NCI-H146 treated with DMSO at 0.1 percent for 48 hours (cell line): ENCODE results near the gene RBM22.

Experiments used
- DNase-seq: peaks from one replicate; lab custom pipeline; 2025; ENCODE audit not compliant: unreplicated experiment; lab: John Stamatoyannopoulos, UW

Gene RBM22

DNA sequence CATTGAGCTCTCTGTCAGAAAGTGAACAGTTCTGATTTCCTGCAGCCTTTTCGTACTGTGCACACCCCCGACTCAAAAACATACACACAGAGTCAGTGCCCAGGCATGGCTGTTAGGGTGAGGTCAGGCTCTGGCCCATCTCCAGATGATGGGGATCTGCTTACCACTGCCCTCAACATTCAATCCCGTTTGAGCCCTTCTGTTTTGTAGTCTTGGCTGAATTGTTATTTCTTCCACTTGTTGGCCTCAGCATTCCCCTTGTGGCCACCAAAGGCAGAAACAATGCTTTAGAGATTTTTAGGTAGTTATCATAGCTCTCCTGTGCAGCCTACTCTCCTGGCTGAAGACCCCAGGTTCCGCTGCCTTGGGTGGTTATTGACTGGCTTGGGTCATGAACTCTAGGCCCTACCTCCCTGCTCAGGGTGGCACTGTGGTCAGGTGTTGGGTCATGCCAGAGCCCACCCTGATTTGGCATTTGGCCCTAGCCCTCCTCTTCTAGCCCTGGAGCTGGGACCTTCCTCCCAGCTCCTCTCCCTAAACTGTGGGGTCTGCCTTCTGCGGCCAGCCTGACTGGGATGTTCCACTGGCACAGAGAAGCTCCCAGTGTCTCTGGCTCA is 47.6 kb downstream of the RBM22 start:
- no peak for DNase-seq

DNA sequence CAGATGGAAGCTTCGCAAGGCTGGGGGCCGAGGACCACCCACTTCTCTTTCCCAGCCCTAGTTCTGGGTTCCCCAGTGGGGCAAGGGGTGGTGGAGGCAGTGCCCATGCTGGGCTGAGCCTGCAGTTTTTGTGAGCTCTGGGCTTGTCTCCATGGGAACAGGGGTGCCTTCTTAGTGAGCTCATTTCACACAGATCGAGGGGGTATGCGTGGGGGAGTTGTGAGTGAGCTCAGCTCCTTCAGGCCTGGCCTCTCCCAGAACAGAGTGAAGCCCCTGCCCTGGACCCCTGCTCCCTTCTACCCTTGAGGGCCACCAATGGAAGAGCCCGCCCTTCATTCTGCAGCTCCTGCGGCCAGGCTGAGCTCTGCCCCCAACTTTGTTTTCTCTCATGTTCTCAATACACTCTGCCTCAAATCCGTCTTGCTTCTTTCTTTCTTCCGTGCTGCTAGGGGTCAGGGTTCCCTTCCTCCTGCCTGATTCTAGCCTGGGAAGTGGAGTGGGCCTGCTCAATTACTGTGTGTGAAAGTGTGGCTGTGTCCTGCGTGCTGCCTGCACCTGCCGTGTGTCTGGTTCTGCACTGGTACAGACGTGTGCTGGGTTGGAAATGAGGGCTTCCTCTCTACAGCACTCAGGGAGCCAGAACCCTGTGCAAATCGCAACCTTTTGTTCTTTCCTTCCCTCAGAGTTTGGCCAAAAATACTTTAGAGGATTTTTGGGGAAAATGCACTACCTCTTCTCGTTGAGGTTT is 48.8 kb downstream of the RBM22 start:
- DNase-seq: no peak

DNA sequence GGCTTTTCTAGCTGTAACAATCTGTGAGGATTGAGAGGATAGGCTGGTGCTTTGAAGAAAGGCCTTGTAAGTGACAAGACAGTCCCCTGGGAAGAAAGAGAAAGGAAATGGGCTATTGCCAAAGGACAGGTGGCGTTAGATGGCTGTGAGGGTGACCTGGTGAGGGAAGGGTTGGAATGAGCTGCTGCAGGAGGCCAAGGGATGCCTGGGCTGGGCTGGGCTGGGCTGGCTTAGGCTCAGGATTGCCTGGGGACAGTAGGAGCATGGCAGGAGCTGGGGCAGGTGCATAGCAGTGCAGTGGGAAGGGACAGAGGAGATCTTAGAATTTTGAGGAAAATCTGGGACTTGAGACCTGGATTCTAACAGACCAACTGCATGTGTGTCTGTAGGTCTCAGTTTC is 49.5 kb downstream of the RBM22 start:
- DNase-seq: no peak

DNA sequence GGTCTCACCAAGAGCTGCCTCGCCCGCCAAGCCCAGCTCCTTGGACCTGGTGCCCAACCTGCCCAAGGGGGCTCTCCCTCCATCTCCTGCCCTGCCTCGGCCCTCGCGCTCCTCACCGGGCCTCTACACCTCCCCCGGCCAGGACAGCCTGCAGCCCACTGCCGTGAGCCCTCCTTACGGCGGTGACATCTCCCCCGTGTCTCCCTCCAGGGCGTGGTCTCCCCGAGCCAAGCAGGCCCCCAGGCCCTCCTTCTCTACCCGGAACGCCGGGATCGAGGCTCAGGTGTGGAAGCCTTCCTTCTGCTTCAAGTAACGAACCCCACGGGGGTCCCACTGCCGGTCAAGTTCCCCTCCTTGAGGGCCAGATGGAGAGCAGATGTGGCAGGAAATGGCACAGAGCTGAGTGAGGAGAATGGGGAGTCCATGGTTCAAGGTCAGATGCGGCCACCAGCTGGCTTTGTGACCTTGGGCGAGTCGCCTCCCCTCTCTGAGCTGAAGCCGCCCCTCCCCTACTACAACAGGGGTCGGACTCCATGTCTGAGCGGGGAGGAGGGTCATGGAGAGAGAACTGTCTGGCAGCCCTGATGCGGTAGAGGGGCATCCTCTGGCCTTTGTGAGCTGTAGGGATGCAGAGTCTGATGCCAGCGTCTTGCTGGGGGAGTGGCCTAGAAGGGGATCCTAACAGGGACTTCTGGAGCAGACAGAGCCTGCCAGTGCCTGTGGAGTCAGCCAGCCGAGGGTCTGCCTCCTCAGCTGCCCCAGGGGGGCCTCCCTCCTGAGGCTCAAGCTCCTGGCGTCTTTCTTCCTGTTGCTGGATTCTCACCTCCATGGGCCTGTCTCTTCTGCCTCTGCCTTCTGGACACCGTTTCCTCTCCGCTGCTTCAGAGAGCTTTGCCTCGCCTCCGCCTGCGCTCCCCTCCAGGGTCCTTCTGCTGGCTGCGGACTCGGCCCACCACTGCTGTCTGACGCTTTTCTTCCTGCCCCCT is 50.5 kb downstream of the RBM22 start:
- DNase-seq: no peak

DNA sequence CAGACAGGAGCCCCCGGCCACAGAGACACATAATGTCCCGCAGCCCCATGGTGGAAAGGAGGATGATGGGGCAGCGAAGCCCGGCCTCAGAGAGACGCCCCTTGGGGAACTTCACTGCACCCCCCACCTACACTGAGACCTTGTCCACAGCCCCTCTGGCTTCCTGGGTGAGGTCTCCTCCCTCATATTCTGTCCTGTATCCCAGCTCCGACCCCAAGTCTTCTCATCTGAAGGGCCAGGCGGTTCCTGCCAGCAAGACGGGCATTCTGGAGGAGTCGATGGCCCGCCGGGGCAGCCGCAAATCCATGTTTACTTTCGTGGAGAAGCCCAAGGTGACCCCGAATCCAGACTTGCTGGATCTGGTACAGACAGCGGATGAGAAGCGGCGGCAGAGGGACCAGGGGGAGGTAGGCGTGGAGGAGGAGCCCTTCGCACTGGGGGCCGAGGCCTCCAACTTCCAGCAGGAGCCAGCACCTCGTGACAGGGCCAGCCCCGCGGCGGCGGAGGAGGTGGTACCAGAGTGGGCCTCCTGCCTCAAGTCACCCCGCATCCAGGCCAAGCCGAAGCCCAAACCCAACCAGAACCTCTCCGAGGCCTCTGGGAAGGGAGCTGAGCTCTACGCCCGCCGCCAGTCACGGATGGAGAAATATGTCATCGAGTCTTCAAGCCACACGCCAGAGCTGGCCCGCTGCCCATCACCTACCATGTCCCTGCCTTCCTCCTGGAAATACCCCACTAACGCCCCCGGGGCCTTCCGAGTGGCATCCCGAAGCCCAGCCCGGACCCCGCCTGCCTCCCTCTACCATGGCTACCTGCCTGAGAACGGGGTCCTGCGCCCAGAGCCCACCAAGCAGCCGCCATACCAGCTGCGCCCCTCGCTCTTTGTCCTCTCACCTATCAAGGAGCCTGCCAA is 51.5 kb downstream of the RBM22 start:
- DNase-seq: no peak

DNA sequence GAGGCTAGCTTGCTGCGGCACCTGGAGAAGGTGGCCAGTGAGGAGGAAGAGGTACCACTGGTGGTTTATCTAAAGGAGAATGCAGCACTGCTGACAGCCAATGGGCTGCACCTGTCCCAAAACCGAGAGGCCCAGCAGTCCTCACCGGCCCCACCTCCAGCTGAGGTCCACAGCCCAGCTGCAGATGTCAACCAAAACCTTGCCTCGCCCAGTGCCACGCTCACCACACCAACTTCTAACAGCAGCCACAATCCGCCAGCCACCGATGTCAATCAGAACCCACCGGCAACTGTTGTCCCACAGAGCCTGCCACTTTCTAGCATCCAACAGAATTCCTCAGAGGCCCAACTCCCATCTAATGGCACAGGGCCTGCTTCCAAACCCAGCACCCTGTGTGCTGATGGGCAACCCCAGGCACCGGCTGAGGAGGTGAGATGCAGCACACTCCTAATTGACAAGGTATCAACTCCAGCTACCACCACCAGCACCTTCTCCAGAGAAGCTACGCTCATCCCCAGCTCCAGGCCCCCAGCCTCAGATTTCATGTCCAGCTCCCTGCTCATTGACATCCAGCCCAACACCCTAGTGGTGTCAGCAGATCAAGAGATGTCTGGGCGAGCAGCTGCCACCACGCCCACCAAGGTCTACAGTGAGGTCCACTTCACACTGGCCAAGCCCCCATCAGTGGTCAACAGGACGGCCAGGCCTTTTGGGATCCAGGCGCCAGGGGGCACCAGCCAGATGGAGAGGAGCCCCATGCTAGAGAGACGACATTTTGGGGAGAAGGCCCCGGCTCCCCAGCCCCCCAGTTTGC is 52.4 kb downstream of the RBM22 start:
- DNase-seq: no peak

DNA sequence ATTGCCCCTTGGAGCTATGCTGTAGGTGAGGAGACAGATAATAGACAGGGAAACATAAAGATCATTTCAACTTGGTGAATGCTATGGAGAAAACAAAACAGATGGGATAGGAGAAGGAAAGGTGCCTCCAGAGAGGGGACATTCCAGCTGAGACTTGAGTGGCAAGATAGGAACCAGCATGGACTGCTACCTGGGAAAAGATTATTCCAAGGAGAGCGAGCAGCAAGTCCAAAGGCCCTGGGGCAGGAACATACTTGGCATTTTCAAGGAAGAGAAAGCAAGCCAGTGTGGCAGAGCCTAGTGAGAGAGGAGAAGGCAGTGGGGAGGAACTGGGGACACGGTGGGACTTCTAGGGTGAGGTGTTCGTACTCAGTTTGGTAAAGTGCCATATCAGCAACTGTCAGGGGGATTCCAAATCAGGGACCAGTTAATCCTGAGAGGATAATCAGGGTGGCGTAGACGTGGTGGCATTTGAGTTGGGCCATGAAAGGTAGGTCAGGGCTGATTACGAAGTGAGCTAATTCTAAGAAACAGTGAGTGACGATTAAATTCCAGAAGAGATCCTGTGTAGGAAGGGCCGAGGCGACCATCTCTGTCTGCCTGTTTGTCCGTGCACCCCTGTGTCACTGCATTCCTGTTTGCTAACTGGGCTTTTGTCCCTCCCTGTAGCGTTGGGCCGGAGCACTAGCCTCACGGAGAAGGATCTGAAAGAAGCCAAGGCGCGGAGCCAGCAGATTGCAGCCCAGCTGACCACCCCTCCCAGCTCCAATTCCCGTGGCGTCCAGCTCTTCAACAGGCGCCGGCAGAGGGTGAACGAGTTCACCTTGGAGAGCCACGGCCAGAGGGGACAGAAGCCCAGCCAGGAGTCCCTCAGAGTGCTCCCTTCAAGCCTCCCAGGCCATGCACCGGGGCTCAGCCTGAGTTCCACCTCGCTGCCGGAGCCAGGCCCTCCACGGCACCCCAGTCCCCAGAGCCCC is 53.3 kb downstream of the RBM22 start:
- no peak for DNase-seq

DNA sequence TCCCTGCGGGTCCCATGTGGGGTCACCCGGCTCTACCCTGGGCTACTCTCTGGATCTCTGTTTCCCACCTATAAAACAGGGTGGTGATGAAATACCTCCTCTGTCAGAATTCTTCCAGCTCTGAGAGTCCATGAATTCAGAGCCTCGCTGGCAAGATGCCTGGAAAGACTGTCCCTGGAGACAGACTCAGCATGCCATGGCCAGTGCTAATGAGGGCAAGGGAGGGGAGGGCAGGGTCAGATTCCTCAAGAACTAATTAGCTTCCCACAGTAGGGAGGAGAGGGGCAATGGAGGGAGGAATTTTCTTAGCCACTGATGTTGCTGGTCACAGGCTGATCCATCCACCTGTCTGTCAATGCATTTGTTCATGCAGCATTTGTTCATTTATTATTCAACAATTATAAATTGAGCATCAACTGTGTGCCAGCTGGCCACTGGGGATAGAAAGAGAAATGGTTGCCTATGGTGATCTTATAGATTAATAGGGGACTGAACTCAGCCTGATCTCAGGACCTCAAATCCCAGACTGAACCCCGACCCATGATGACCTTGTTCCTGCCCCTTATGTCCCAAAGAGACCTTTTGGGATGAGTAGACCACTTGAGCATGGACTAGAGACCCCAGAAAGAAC is 55.7 kb downstream of the RBM22 start:
- DNase-seq: no peak

DNA sequence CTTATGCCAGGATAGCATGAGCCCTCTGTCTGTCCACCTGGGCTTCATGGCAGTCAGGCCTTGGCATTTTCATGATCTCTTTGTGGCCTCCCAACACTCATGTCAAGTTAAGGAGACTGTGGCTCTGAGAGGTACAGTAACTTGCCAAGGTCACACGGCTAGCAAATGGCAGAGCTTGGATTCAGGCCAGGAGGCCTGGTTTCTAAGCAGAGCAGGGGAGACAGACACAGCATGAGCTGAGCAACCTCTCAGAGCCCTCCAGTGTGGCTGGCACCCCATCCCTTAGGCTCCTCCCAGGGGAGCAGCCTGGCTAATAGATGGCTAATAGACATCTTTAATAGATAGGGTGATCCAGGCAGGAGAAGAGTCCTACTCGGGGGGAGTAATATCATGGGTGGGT is 56.3 kb downstream of the RBM22 start:
- no peak for DNase-seq

DNA sequence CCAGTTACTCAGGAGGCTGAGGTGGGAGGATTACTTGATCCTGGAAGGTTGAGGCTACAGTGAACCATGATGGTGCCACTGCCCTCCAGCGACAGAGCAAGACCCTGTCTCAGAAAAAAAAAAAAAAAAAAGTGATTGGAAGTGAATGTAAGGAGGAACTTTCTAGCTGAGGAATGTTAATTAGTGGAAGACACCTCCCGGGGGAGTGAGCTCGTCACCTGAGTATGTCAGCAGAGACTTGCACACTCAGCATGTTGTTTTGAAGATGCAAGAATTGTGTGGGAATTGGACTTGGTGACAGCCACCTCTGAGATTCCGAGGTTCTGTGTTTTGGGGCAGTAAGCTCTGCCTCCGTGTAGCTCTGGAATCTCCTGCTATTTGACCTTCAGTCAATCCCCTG is 56.8 kb downstream of the RBM22 start:
- no peak for DNase-seq

DNA sequence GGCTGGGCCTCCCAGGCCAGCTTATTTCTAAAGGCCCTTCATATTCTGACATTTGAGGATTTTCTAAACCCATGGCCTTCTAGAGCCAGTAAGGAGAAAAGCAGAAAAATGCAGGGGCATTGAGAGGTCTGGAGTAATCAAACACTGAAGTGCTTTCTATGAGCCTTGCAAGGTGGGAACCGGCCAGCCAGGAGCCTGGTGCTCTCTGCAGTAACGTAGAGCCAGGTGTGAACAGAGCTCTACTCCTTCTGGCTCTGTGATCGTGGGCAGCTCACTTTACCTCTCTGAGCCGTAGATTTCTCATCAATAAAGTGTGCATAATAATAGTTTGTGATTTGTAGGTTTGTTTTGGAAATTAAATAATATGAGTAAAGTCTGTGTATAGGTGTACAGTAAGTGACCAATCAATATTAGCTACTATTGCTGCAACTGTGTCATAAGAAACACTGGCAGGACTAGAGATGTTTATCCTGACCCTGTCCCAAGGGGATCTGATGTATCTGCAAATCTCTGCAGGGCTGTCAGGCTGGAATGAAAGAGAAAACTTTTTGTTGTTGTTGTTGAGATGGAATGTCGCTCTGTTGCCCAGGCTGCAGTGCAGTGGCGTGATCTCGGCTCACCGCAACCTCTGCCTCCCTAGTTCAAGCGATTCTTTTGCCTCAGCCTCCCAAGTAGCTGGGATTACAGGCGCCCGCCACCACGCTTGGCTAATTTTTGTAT is 57.7 kb downstream of the RBM22 start:
- DNase-seq: no peak

DNA sequence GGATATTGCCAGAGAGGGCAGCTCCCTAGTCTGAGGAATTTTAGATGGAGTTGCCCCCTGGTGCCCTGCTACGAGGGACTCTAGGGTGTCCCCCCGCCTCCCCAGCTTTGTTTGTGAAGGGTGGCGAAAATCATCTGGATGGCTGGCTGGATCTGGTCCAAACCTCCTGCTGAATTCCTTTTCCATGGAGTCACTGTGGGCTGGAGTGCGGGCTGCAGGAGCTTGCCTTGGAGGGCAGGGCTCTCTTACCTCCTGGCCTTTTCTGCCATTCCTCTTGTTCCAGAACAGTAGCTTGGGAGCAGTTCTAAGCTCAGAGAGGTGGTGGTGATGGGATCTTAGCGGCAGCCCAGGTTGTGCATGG is 58.3 kb downstream of the RBM22 start:
- no peak for DNase-seq

DNA sequence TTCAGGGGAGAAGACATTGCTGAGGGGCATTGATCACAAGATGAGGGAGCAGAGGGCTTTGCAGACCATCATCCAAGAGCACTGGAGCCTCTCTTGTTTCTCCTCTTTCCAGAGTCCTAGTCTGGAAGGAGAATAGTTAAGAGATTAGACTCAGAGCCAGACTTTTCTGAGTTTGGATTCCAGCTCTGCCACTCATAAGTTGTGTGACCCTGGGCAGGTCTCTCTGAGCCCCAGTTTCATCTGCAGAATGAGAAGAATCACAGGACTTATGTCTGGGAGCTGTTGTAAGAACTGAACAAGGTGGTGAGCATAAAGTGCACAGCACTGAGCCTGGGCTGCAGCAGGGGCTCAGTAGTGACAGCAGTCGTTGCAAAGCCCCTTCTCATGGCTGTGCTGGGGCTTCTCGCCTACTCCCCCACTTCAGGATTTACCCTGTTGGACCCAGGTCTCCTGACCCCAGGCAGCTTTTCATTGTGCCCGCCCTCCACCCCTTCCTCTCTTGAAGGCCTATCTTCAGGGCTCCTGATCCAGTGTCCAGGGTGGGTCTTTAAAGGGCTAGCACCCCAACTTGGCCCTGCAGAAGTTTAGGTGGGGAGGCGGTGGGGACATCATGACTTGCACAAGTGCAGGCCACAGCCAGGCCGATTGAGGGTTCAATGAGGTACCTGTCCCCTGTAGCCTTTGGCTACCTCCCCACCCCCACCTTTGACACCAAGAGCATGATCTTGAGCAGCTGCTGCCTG is 58.9 kb downstream of the RBM22 start:
- DNase-seq: no peak

DNA sequence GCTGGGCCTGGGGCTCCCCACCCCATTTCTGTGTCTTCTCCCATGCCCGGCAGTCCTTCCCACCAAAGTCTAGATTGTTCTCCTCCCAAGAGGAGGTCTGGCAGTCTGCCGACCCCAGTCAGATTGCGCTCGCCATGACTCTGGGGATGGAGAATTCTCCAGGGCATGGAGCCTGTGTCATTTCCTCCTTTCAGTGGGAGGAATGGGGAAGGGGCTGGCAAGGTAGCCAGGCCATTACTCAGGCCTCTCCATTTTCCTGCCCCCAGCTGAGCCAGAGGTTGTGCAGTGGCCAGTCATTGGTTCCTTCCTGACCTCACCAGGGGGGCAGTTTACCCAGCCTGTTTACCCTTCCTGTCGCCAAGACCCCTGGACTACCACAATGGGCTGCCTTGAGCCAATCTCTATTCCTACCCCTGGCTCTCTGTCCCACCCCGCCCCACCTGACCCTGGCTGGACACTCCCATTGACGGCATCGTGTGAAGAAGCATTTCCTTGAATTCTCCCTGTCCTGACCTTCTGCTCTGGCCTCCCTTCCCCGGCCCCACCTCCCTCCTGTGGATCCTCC is 59.8 kb downstream of the RBM22 start:
- DNase-seq: no peak
